ENCODE measurements around the gene GPR37L1.

DNA sequence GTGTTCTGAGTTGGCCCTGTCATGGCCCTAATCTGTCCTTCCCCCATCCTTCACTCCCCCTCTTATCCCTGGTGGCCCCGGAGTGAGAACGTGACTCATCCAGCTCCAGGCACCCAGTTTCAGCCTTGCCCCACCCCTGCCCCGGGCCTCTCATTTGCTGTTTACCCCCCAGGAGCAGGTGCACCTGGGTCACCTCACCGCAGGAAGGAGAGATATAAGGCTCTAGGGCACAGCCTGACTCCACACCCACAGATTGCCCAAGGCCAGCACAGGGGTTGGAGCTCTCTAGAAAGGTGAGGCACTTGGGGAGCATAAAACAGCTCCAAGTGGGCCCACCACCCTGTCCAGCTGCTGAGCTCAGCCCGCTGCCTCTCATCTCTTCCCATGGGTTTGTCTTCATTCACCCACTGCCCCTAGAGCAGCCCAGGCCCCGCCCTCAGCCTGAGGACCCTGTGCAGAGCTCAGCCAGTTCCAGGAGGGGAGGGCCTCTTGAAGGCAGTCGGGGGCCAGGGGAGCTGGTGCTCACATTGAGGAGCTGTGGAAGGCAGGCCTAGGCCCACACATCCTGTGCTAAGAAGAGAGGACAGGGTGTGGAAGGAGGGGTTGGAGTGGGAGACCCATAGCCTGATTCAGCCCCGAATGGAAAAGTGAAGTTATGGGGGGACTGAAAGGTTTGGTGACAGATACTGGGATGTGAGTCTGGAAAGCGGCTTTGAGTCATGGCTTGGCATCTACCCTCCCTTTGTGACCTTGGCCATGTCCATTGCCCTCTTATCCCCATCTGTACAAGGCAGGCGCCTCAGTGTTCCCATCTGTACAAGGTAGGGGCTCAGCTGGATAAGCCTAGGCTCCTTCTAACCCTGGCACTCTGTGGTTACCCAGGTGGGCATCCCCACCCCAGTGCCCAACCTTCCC lies 16.1 kb upstream of the GPR37L1 start:
- TF ChIP-seq, protein P1, sequence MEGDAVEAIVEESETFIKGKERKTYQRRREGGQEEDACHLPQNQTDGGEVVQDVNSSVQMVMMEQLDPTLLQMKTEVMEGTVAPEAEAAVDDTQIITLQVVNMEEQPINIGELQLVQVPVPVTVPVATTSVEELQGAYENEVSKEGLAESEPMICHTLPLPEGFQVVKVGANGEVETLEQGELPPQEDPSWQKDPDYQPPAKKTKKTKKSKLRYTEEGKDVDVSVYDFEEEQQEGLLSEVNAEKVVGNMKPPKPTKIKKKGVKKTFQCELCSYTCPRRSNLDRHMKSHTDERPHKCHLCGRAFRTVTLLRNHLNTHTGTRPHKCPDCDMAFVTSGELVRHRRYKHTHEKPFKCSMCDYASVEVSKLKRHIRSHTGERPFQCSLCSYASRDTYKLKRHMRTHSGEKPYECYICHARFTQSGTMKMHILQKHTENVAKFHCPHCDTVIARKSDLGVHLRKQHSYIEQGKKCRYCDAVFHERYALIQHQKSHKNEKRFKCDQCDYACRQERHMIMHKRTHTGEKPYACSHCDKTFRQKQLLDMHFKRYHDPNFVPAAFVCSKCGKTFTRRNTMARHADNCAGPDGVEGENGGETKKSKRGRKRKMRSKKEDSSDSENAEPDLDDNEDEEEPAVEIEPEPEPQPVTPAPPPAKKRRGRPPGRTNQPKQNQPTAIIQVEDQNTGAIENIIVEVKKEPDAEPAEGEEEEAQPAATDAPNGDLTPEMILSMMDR (IDR thresholded peaks at IDR 0.05): no peak
- no peak for TF ChIP-seq POLR2A (IDR thresholded peaks at IDR 0.05)

Data from esophagus squamous epithelium (tissue), 4 donors.